ENCODE measurements around the gene SH3PXD2A. TPM values are rescaled to one million over a fixed set of nuclear protein-coding genes. Genes with fewer than 3 reads are reported as not detected.

Gene SH3PXD2A
- total RNA-seq, 1 experiment from 2014 or later, result 0.48 TPM

GRCh38 chr10:103653581-103654037 lies 201.8 kb downstream of the SH3PXD2A start:
- DNase-seq (ENCODE audit: low read depth, low spot score), result no peak
- in situ Hi-C loops (cut with HindIII; ENCODE audit: low pct_unique_long_range_greater_than_20kb, low sequenced_read_pairs), result no loop called here

- in situ Hi-C loops (cut with HindIII; ENCODE audit: low pct_unique_long_range_greater_than_20kb, low sequenced_read_pairs), result no loop called here
- DNase-seq (ENCODE audit: low read depth, low spot score), result no peak
These were observed 202.6 kb downstream of the SH3PXD2A start for GRCh38 chr10:103652599-103653281.

GRCh38 chr10:103651783-103652476 lies 203.4 kb downstream of the SH3PXD2A start:
- in situ Hi-C loops (cut with HindIII; ENCODE audit: low pct_unique_long_range_greater_than_20kb, low sequenced_read_pairs), result no loop called here
- DNase-seq (ENCODE audit: low read depth, low spot score), result no peak

GRCh38 chr10:103651333-103651732 lies 204.0 kb downstream of the SH3PXD2A start:
- in situ Hi-C loops (cut with HindIII; ENCODE audit: low pct_unique_long_range_greater_than_20kb, low sequenced_read_pairs), result no loop called here
- DNase-seq (ENCODE audit: low read depth, low spot score), result no peak

GRCh38 chr10:103649654-103650423 lies 205.5 kb downstream of the SH3PXD2A start:
- in situ Hi-C loops (cut with HindIII; ENCODE audit: low pct_unique_long_range_greater_than_20kb, low sequenced_read_pairs), result no loop called here
- DNase-seq (ENCODE audit: low read depth, low spot score), result no peak

GRCh38 chr10:103648636-103649532 lies 206.5 kb downstream of the SH3PXD2A start:
- in situ Hi-C loops (cut with HindIII; ENCODE audit: low pct_unique_long_range_greater_than_20kb, low sequenced_read_pairs), result no loop called here
- DNase-seq (ENCODE audit: low read depth, low spot score), result no peak

- in situ Hi-C loops (cut with HindIII; ENCODE audit: low pct_unique_long_range_greater_than_20kb, low sequenced_read_pairs), result no loop called here
- DNase-seq (ENCODE audit: low read depth, low spot score), result no peak
These were observed 207.1 kb downstream of the SH3PXD2A start for GRCh38 chr10:103648251-103648635.

- DNase-seq (ENCODE audit: low read depth, low spot score), result no peak
- in situ Hi-C loops (cut with HindIII; ENCODE audit: low pct_unique_long_range_greater_than_20kb, low sequenced_read_pairs), result no loop called here
These were observed 209.1 kb downstream of the SH3PXD2A start for GRCh38 chr10:103646304-103646703.

- no peak for DNase-seq (ENCODE audit: low read depth, low spot score)
These were observed 210.0 kb downstream of the SH3PXD2A start for GRCh38 chr10:103645141-103646054.

GRCh38 chr10:103643381-103643780 lies 212.0 kb downstream of the SH3PXD2A start:
- in situ Hi-C loops (cut with HindIII; ENCODE audit: low pct_unique_long_range_greater_than_20kb, low sequenced_read_pairs), result no loop called here
- no peak for DNase-seq (ENCODE audit: low read depth, low spot score)

More at GRCh38 chr10:103645141-103646054, 210.0 kb downstream of the SH3PXD2A start:
- in situ Hi-C loops (cut with HindIII; ENCODE audit: low pct_unique_long_range_greater_than_20kb, low sequenced_read_pairs), result no loop called here

- DNase-seq (ENCODE audit: low read depth, low spot score), result no peak
- in situ Hi-C loops (cut with HindIII; ENCODE audit: low pct_unique_long_range_greater_than_20kb, low sequenced_read_pairs), result no loop called here
These were observed 214.1 kb downstream of the SH3PXD2A start for GRCh38 chr10:103641326-103641725.

- in situ Hi-C loops (cut with HindIII; ENCODE audit: low pct_unique_long_range_greater_than_20kb, low sequenced_read_pairs), result no loop called here
These were observed 214.8 kb downstream of the SH3PXD2A start for GRCh38 chr10:103640436-103641181.

GRCh38 chr10:103638948-103639347 lies 216.4 kb downstream of the SH3PXD2A start:
- DNase-seq (ENCODE audit: low read depth, low spot score), result no peak
- in situ Hi-C loops (cut with HindIII; ENCODE audit: low pct_unique_long_range_greater_than_20kb, low sequenced_read_pairs), result no loop called here

More at GRCh38 chr10:103640436-103641181, 214.8 kb downstream of the SH3PXD2A start:
- no peak for DNase-seq (ENCODE audit: low read depth, low spot score)

GRCh38 chr10:103637927-103638557 lies 217.3 kb downstream of the SH3PXD2A start:
- in situ Hi-C loops (cut with HindIII; ENCODE audit: low pct_unique_long_range_greater_than_20kb, low sequenced_read_pairs), result no loop called here
- no peak for DNase-seq (ENCODE audit: low read depth, low spot score)

- in situ Hi-C loops (cut with HindIII; ENCODE audit: low pct_unique_long_range_greater_than_20kb, low sequenced_read_pairs), result no loop called here
- DNase-seq (ENCODE audit: low read depth, low spot score), result no peak
These were observed 218.4 kb downstream of the SH3PXD2A start for GRCh38 chr10:103637011-103637410.
